CD4-positive, alpha-beta memory T cell (primary cell): ENCODE measurements around the gene LEAP2. TPM values are rescaled to one million over a fixed set of nuclear protein-coding genes. Genes with fewer than 3 reads are reported as not detected.

Source experiments
- CTCF ChIA-PET: fragments of 350-600 bp; sonication (Branson Sonifier 250); formaldehyde crosslinking; loops from one replicate; lab custom pipeline; 2021; ENCODE audit warnings: inconsistent platforms; ENCODE audit not compliant: partially characterized antibody; lab: Charles Lee
- POLR2A ChIA-PET: fragments of 350-600 bp; sonication (Branson Sonifier 250); formaldehyde crosslinking; loops from one replicate; lab custom pipeline; 2021; ENCODE audit not compliant: partially characterized antibody; lab: Charles Lee
- DNase-seq, 5 donors: peaks; one replicate each; pipeline versions ENCODE4 v3.0.0 to v3.0.0-alpha.2; 2020 to 2022; ENCODE audit warnings: mixed read lengths in 1 of 5
- H3K27ac ChIP-seq: one replicate; pipeline ENCODE4 v1.7.0; 2013; ENCODE audit warnings: low read depth, low read length
- H3K27me3 ChIP-seq: 2 replicates; pipeline ENCODE4 v1.7.0; 2013; ENCODE audit warnings: mild to moderate bottlenecking, low read length, moderate library complexity; ENCODE audit not compliant: insufficient read depth
- H3K36me3 ChIP-seq: 2 replicates; pipeline ENCODE4 v1.7.0; 2013; ENCODE audit warnings: mild to moderate bottlenecking, low read length, moderate library complexity; ENCODE audit not compliant: insufficient read depth
- H3K4me1 ChIP-seq: 2 replicates; pipeline ENCODE4 v1.7.0; 2013; ENCODE audit warnings: mild to moderate bottlenecking, low read length, moderate library complexity; ENCODE audit not compliant: insufficient read depth
- H3K4me3 ChIP-seq, 2 donors: one replicate each; pipeline ENCODE4 v1.7.0; 2013; ENCODE audit warnings: low read length in 2 of 2, mild to moderate bottlenecking in 1 of 2
- H3K9me3 ChIP-seq, 2 donors: one replicate each; pipeline ENCODE4 v1.7.0; 2013; ENCODE audit warnings: low read length in 2 of 2, control low read depth in 1 of 2; ENCODE audit not compliant: control insufficient read depth in 1 of 2
- H3K27ac Mint-ChIP-seq, 7 donors: one replicate each; pipeline ENCODE4 v1.8.0; 2020 to 2021; ENCODE audit warnings: mixed read lengths in 7 of 7, mild to moderate bottlenecking in 6 of 7, inconsistent platforms in 3 of 7, moderate library complexity in 3 of 7
- H3K27me3 Mint-ChIP-seq, 2 donors: one replicate each; pipeline ENCODE4 v1.8.0; 2020 to 2021; ENCODE audit warnings: mixed read lengths in 2 of 2
- H3K36me3 Mint-ChIP-seq, 2 donors: one replicate each; pipeline ENCODE4 v1.8.0; 2020 to 2021; ENCODE audit warnings: mixed read lengths in 2 of 2, inconsistent platforms in 1 of 2, mild to moderate bottlenecking in 1 of 2
- H3K4me1 Mint-ChIP-seq, 4 donors: one replicate each; pipeline ENCODE4 v1.8.0; 2020 to 2021; ENCODE audit warnings: mixed read lengths in 4 of 4, mild to moderate bottlenecking in 1 of 4
- H3K4me3 Mint-ChIP-seq, 8 donors: one replicate each; pipeline ENCODE4 v1.8.0; 2020 to 2021; ENCODE audit warnings: mixed read lengths in 8 of 8, mild to moderate bottlenecking in 7 of 8, moderate library complexity in 6 of 8, inconsistent platforms in 3 of 8
- H3K9me3 Mint-ChIP-seq, 8 donors: one replicate each; pipeline ENCODE4 v1.8.0; 2020 to 2021; ENCODE audit warnings: mixed read lengths in 8 of 8, mild to moderate bottlenecking in 5 of 8, inconsistent platforms in 3 of 8, moderate library complexity in 1 of 8
- intact Hi-C: fragments of 100-400 bp; cut with micrococcal nuclease; formaldehyde crosslinking; loops from one replicate; pipeline ENCODE4 v1.15.1; 2023
- polyA plus RNA-seq, 2 donors: library from polyadenylated mRNA; unstranded; fragments of 300-500 nt; fragmentation: Illumina TruSeq; gene quantifications; one replicate each; pipeline ENCODE4 v1.2.3, GENCODE V29; 2021
- total RNA-seq, 2 experiments: library from RNA; stranded (reverse); gene quantifications; one replicate each; pipeline ENCODE4 v1.2.3, GENCODE V29; 2021

The LEAP2 gene
- total and polyA plus RNA-seq, 4 experiments from 2014 or later: 1.1 to 8.8 (median 4.8) TPM

DNA sequence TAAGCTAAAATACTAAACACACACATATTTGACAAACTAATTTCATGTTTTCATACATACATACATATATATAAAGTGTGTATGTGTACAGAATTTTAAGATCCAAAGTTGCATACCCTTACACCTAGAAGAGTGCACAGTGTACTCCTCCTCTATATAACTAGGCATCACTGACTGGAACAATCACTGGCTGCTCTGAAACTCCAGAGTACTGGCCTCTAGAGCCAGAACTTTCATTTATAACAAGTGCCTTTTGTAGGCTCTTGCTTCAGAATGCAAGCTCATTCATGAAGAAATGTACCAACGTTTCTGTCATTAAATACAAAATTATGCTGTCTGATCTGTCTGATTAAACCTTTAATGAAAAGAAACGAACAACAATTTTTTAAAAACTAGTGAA lies 4.0 kb downstream of the LEAP2 start:
- no peaks in the 10 kb centered on the region for H3K4me1 ChIP-seq
- H3K9me3 ChIP-seq: no peaks in the 10 kb centered on the region
- Mint-ChIP-seq H3K36me3 (peaks cover 13 to 59% of the 10 kb centered on the region in 2 donors), H3K4me1 (no peaks in the 10 kb centered on the region), H3K27ac (no peak overlapping the region), H3K9me3 (no peaks in the 10 kb centered on the region), H3K4me3 (no peak overlapping the region), H3K27me3 (no peaks in the 10 kb centered on the region)
- POLR2A ChIA-PET: interaction anchor here (1.4 to 1.6 kb wide), 2 partner anchors 9 to 11 kb away, joined by 3 to 5 read pairs; partner anchors contain the start of genes GDF9 and UQCRQ
- no peak overlapping the region for H3K4me3 ChIP-seq
- H3K27ac ChIP-seq: no peak overlapping the region
- DNase-seq: no peak
- peaks cover 39% of the 10 kb centered on the region for H3K36me3 ChIP-seq
- no peaks in the 10 kb centered on the region for H3K27me3 ChIP-seq
- intact Hi-C loops: no loop called here
- CTCF ChIA-PET: interaction anchor here (1.1 kb wide), 2 partner anchors 49 to 57 kb away, joined by 3 to 4 read pairs; no protein-coding TSS in a partner anchor

DNA sequence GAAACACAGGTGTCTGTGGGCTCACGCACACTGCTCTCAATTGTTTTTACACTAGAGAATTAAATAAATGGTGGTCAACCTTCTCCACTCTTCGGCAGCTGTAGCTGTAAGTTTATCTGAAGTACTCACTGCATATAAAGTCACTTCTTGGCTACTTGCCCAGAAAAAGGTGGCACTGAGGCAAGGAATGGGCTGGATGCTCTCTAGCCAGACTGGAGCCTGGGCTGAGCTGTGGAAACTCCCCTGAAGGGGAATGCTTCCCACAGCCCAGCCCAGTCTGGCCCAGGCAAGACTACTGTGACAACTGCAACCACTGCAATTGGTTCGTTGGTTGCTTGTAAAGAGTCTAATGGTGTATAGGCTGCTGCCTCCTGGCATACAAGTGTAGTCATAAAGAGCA lies 4.5 kb downstream of the LEAP2 start:
- Histone ChIP-seq H3K27me3 (no peaks in the 10 kb centered on the region), H3K36me3 (peaks cover 39% of the 10 kb centered on the region), H3K27ac (no peak overlapping the region), H3K9me3 (no peaks in the 10 kb centered on the region), H3K4me3 (no peak overlapping the region), H3K4me1 (no peaks in the 10 kb centered on the region)
- H3K4me1 Mint-ChIP-seq: no peaks in the 10 kb centered on the region
- peaks cover 17 to 57% of the 10 kb centered on the region in 2 donors for H3K36me3 Mint-ChIP-seq
- peak overlapping the region in 1 of 7 donors; percentile 74 for H3K27ac Mint-ChIP-seq
- no peaks in the 10 kb centered on the region for H3K9me3 Mint-ChIP-seq
- no peaks in the 10 kb centered on the region for H3K27me3 Mint-ChIP-seq
- H3K4me3 Mint-ChIP-seq: no peak overlapping the region
- ChIA-PET CTCF (interaction anchor here (1.1 kb wide), 1 partner anchor 49 kb away, joined by 3 read pairs; no protein-coding TSS in a partner anchor), POLR2A (no interaction called here)
- DNase-seq: no peak
- intact Hi-C loops: no loop called here

DNA sequence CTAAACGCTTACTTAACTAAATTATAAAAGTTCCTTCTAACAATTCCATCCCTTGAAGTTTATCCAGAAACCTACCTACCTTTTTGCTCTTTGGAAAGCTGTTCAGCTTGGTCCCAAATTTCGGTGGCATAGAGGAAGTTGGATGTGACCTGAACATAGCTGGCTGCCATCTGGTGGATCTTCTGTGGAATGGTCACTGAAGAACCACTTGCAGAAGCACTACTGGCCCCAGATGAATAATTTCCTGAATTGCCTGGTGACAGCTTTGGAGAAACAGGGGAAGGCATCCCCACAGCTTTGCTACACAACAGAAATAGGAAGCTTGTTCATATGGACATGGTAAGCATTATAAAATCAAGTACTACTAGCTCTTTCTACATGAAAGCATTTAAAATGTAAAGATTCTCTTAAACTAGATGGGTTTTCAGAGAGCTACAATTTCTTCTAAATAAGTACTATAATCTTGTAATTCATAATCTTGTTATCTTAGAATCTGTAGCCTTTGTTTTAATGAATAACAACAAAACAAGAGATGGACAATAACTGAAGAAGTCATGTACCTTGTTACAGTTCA lies 9.9 kb downstream of the LEAP2 start:
- Mint-ChIP-seq H3K4me1 (peaks cover 0 to 3% (median 0%) of the 10 kb centered on the region in 4 donors), H3K27me3 (no peaks in the 10 kb centered on the region), H3K4me3 (no peak overlapping the region), H3K27ac (peak overlapping the region in 5 of 7 donors; percentile 36 to 84 (median 76)), H3K36me3 (peaks cover 36 to 72% of the 10 kb centered on the region in 2 donors), H3K9me3 (no peaks in the 10 kb centered on the region)
- H3K4me3 ChIP-seq: no peak overlapping the region
- CTCF ChIA-PET: interaction anchor here (1.2 to 4.4 kb wide), 16 partner anchors 9 to 497 kb away, joined by 3 to 42 read pairs (median 4); partner anchors contain the start of genes GDF9, SHROOM1 and UQCRQ
- no peaks in the 10 kb centered on the region for H3K4me1 ChIP-seq
- no peaks in the 10 kb centered on the region for H3K27me3 ChIP-seq
- intact Hi-C loops: loop anchor here (1.0 to 10.0 kb wide), 3 partner anchors 53 to 498 kb away; partner anchors contain the start of gene SHROOM1
- peaks cover 49% of the 10 kb centered on the region for H3K36me3 ChIP-seq
- DNase-seq: peak in 4 of 5 donors; percentile 24 to 33 (median 28)
- POLR2A ChIA-PET: interaction anchor here (0.7 to 1.8 kb wide), 3 partner anchors 9 to 54 kb away, joined by 4 to 9 read pairs (median 5); partner anchors contain the start of genes SHROOM1 and UQCRQ
- no peaks in the 10 kb centered on the region for H3K9me3 ChIP-seq
- H3K27ac ChIP-seq: no peak overlapping the region

DNA sequence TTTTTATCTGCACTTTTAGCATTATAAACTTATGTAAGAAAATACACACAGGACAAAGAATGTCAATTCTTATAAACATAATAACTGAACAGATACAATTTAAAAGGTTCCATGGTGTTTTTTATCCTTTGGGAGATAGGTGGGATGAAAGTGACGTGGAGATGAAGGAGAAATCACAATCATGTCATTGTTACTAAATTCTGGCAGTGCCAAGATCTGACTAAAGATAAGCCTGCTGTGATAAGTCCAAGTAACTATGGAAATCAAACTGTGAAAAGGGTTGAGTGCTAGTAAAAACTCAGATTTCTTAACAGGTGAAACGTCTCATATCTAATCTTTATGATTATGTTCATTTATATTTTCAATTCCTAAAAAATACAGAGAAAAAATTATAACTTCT lies 11.1 kb downstream of the LEAP2 start:
- Histone ChIP-seq H3K4me3 (no peak overlapping the region), H3K36me3 (peaks cover 46% of the 10 kb centered on the region), H3K27me3 (no peaks in the 10 kb centered on the region), H3K4me1 (no peaks in the 10 kb centered on the region), H3K9me3 (no peaks in the 10 kb centered on the region), H3K27ac (no peak overlapping the region)
- Mint-ChIP-seq H3K4me1 (peaks cover 0 to 3% (median 0%) of the 10 kb centered on the region in 4 donors), H3K4me3 (no peak overlapping the region), H3K36me3 (peaks cover 34 to 74% of the 10 kb centered on the region in 2 donors), H3K9me3 (no peaks in the 10 kb centered on the region), H3K27ac (no peak overlapping the region), H3K27me3 (no peaks in the 10 kb centered on the region)
- ChIA-PET CTCF (interaction anchor here (1.6 to 4.4 kb wide), 5 partner anchors 16 to 64 kb away, joined by 5 to 42 read pairs (median 5); partner anchors contain the start of genes GDF9, SHROOM1 and UQCRQ), POLR2A (no interaction called here)
- no peak for DNase-seq
- intact Hi-C loops: loop anchor here (10.0 kb wide), 1 partner anchor 360 kb away; no protein-coding TSS in a partner anchor

DNA sequence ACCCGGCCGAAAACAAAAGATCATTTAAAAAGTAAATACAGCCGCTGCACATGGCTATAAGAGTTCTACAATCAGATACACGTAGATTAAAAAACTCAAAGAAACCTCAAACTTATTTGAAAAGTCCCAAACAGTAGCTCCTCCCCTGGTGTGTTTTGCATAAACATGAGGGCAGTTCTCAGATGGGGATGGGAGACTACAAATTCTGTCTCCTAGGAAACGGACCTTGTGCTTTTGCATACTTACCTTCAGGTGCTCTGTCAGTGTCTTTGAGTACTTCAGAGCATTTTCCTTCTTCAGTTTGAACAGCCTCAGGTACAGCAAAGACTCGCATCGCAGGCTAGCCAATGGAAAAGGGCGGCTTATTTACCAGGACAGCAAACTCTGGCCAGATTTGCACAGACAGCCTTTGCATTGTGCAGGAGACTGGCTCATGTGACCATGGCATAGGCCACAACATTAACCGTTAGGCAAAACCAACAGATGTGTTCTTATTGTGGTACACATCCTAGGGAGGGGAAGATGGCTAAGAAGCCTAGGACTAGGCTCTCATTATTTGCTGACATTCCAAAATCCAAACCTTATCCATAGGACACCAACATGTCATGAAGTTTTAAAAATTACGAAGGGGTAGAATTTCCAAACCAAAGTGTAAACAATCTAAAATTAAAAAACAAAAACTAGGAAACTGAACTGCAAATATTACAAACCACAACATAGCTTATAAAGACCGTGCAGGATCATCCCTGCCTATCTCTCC lies 12.8 kb downstream of the LEAP2 start:
- Histone ChIP-seq H3K36me3 (peaks cover 31% of the 10 kb centered on the region), H3K4me3 (no peak overlapping the region), H3K27ac (no peak overlapping the region), H3K9me3 (no peaks in the 10 kb centered on the region), H3K4me1 (no peaks in the 10 kb centered on the region), H3K27me3 (no peaks in the 10 kb centered on the region)
- no peak for DNase-seq
- Mint-ChIP-seq H3K27ac (peak overlapping the region in 2 of 7 donors; percentile 10 to 18), H3K4me1 (peaks cover 0 to 3% (median 0%) of the 10 kb centered on the region in 4 donors), H3K36me3 (peaks cover 37 to 70% of the 10 kb centered on the region in 2 donors), H3K9me3 (no peaks in the 10 kb centered on the region), H3K4me3 (no peak overlapping the region), H3K27me3 (no peaks in the 10 kb centered on the region)
- ChIA-PET CTCF (interaction anchor here (1.1 kb wide), 2 partner anchors 19 to 66 kb away, joined by 3 read pairs; no protein-coding TSS in a partner anchor), POLR2A (interaction anchor here (0.7 kb wide), 1 partner anchor 17 kb away, joined by 3 read pairs; no protein-coding TSS in a partner anchor)
- intact Hi-C loops: loop anchor here (10.0 kb wide), 1 partner anchor 361 kb away; no protein-coding TSS in a partner anchor

DNA sequence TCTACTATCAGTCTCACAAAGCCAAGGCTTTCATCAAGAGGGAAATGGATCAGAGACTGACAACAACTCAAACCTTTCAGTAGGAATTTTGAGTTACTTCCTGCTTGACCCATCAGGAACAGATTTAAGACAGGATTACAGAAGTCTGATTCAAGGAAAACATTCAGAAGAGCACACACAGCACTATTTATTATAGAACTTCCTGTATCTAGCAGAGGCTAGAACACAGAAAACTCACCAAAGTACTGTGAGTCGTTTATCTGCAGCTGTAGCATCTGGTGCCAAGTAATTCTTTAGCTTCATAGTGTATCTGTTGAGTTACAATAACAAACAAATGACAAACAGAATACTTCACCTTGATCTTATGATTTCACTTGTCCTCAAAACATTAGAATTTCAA lies 13.8 kb downstream of the LEAP2 start:
- POLR2A ChIA-PET: interaction anchor here (0.7 kb wide), 1 partner anchor 18 kb away, joined by 3 read pairs; no protein-coding TSS in a partner anchor
- Histone ChIP-seq H3K4me1 (no peaks in the 10 kb centered on the region), H3K27me3 (no peaks in the 10 kb centered on the region), H3K9me3 (no peaks in the 10 kb centered on the region), H3K36me3 (peaks cover 39% of the 10 kb centered on the region), H3K27ac (no peak overlapping the region), H3K4me3 (no peak overlapping the region)
- no peaks in the 10 kb centered on the region for H3K9me3 Mint-ChIP-seq
- CTCF ChIA-PET: interaction anchor here (1.1 kb wide), 1 partner anchor 67 kb away, joined by 3 read pairs; no protein-coding TSS in a partner anchor
- H3K4me1 Mint-ChIP-seq: peaks cover 0 to 3% (median 0%) of the 10 kb centered on the region in 4 donors
- H3K27me3 Mint-ChIP-seq: no peaks in the 10 kb centered on the region
- H3K4me3 Mint-ChIP-seq: no peak overlapping the region
- DNase-seq: no peak
- intact Hi-C loops: loop anchor here (10.0 kb wide), 1 partner anchor 362 kb away; no protein-coding TSS in a partner anchor
- peaks cover 43 to 72% of the 10 kb centered on the region in 2 donors for H3K36me3 Mint-ChIP-seq
- H3K27ac Mint-ChIP-seq: no peak overlapping the region
